ENCODE measurements around the gene NPW.

The NPW gene

DNA sequence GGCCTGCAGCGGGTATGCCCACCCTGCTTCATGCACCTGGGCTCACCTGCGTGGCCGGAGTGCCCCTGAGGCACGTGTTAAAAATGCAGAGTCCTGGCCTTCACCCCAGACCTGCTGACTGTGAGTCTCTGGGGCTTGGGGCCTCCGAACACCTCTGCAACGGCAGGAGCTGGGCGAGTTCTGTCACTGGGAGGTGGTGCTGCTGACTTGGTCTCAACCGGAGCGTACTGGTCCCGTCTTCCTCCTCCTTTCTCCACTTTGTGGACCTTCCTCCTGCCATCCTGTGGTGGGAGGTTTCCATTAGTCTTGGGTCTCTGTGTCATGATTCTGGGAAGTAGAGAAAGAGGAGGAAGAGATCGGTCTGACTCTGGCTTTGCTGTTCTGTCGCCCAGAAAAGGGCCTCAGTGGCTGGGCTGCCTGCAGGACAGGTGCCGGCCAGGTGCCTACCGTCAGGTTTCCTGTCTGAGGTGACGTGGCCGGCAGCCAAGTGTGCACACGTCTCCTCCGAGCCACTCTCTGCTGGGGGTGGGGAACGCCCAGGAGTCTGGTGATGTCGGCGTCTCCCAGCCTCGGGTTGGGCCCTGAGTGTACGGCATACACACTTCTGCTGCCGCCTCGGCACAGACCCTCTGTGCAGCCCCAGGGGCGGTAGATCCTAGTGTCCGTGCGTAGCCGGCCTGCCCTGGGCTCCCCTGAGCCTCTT is 35.1 kb downstream of the NPW start:
- no peak for DNase-seq (ENCODE audit: low read depth)

DNA sequence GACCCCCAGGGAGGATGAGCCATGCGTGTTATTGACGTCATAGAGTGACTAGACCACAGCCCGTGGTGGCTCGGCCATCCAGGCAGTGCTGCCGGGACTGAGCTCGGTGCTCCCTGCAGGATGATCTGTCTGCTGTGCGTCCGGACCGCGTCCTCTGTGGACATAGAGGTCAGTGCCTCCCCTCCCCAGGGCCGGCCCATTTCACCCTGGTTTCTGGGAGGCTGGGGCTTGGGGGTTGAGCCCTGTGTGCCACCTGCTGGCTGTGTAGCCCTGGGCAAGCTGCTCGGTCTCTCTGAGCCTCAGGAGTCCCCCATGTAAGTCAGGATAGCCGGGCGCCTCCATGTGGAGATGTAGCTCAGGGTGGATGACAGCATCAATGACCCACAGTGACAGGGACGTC is 36.5 kb downstream of the NPW start:
- no peak for DNase-seq (ENCODE audit: low read depth)

DNA sequence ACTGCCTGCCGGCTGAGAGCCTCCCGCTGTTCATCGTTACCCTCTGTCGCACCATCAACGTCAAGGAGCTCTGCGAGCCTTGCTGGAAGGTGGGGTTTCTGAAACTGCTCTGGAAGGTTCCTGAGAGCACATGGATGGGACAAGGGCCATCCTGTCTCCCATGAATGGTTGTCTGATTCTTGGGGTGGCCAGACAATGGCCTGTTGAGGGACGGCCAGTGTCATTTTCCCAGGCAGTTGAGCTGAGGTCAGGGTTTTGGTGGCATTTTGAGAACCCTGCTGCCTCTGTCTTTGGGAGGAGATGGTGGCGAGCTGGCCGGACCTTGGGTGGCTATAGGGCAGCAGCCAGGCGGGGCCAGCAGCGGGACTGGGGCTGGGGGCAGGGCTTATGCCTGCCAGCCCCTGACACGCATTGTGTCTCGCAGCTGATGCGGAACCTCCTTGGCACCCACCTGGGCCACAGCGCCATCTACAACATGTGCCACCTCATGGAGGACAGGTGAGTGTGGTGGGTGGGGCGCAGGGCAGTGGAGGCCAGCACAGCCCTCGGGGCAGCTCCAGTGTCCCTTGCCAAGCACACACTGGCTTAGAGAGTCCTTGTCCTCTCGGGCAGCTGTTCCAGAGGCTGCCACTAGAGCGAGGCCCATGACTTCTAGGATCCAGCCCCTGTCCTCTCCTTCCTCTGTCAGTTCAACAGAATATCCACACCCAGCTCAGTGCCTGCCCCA is 37.3 kb downstream of the NPW start:
- no peak for DNase-seq (ENCODE audit: low read depth)

DNA sequence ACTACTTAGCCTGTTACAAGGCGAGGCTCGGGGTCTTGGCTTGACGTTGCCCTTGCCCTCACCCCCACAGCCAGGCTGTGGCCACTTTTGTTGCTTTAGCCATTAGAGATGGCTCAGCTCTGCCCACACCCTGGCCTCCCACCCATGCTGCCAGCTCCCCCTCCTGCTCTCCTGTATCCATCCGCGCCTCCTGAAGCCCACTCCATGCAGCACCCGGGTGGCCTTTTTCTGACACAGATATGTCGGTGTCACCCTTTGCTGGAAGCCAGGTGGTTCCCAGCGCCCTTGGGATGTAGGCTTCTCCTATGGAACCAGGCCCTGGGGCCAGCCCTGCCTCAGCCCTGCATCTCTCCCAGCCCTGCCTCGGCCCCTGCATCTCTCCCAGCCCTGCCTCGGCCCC is 37.9 kb downstream of the NPW start:
- no peak for DNase-seq (ENCODE audit: low read depth)

DNA sequence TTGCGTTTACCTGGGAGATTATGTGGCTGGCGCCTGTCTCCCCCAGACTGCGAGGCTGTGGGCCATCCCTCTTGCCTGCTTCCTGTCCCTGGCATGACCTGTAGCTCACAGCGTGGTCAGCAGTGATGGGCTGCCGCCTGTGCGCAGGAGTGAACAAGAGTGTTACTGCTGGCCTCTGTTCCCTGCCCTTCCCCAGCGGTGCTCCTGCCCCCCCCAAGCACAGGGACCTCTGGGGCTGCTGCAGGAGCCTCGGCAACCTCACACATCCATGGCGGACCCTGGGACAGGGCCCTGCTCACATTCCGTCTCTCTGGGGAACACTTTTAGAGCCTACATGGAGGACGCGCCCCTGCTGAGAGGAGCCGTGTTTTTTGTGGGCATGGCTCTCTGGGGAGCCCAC is 38.8 kb downstream of the NPW start:
- DNase-seq (ENCODE audit: low read depth): no peak

DNA sequence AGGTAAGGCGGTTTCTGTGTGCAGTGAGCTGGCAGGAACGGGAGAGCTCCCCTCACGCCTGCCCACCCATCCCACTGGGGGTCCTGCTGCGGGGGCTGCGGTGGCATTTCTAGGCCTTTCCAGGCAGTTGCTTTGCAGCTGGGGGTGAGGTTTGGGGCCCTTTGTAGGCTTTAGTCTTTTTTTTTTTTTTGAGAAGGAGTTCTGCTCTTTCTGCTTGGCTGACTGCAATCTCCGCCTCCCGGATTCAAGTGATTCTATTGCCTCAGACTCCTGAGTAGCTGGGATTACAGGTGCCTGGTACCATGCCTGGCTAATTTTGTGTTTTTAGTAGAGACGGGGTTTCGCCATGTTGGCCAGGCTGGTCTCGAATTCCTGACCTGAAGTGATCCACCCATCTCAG is 39.3 kb downstream of the NPW start:
- DNase-seq (ENCODE audit: low read depth): no peak

DNA sequence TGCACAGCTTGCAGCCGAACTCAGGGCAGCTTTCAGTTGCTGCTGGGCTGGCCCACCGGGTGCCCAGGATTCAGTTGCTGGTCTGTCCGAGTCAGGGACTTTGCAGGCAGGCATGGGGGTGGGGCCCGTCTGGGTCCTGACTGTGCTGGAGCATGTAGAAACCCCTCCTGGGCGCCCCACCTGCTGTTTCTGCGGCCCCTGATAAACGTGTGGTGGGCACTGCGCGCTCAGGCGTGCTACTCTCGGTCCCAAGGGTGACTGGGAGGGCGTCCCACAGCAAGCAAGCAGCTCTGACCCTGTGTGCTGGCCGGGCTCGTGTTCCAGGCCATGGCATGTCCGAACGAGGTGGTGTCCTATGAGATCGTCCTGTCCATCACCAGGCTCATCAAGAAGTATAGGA is 40.8 kb downstream of the NPW start:
- DNase-seq (ENCODE audit: low read depth): no peak

DNA sequence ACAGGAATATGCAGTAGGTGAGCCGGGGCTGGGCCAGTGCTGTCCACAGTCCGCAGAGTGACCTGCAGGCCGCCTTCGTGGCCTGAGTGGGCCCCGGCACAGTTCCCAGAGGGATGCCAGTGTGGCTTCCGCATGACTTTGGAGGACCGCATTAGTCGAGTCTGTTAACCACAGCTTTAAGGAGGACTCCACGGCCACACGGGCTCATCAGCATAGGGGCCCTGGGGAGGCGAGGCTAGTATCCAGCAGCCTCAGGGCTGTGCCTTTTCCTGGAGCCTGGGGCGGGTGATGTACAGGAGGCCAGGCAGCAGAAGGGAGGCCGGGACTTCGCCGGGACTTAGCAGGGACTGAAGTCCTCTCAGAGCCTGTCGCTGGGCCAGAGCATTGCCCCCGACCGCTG is 41.4 kb downstream of the NPW start:
- no peak for DNase-seq (ENCODE audit: low read depth)

DNA sequence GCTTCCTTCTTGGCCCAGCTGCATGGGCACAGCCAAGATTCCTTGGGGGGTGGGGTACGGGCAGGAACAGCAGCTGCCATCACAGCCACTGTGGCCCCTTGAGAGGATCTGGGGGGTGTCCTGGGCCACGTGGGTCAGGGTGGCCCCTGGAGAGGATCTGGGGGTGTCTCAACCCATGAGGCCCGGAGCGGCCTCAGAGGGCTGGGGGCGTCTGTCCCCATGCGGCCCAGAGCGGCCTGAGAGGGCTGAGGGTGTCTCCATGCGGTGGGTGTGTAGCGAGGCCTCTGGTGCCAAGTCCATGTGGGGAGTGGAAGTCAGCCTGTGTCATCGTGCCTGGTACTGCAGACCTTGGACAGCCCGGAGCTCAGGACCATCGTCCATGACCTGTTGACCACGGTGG is 41.9 kb downstream of the NPW start:
- no peak for DNase-seq (ENCODE audit: low read depth)

DNA sequence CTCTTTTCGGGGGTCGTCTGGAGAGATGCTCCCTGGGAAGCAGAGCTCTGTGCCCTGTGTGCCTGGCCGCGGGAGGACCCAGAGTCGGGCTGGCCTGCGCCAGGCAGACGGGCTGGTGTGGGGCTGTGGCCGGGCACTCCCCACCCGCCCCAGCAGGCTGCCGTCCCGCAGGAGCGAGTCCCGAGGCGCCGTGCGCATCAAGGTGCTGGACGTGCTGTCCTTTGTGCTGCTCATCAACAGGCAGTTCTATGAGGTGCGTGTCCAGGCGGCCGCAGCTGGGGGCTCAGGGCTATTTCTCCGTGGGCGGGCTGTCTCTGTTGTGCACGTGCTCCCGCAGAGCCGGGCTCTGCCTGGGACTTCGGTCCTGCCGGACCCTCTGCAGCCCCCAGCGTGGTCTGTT is 43.2 kb downstream of the NPW start:
- no peak for DNase-seq (ENCODE audit: low read depth)

DNA sequence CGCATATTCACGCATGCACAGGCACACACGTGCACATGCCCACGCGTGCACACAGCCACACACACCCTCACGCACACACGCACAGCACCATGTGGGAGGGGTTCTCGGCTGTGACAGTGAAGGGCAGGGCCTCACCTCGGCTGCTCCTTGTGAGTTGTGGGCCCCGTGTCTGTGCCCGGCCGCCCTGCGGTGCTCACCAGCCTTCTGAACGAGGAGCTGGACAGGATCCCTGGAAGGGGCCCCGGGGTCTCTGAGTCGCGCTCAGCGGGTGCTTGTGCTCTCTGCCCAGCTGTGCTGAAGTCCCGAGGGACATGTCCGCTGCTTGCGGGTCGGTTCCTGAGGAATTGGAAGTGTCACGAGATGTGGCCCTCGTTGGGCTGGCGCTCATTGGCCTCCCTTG is 44.3 kb downstream of the NPW start:
- no peak for DNase-seq (ENCODE audit: low read depth)

DNA sequence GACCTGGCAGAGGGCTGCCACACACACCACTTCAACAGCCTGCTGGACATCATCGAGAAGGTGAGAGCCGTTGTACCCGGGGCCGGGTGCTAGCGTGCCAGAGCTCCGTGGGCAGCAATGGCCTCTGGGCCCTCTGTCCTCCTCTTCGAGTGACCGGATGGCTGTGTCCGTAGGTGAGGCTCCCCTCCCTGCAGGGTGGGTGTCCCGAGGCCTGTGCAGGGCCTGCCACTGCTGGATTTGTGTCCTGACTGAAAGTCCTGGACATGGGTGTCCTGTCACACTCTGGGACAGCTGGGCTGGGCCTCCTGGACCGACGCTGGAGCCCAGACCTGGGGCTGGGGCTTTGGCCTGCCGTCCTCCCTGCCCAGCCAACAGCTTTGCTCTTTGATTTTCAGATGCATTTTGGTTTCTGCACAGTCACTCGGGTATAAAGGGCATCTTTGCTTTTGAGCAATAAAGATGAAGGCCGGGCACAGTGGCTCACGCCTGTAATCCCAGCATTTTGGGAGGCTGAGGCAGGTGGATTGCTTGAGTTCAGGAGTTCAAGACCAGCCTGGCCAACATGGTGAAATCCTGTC is 44.9 kb downstream of the NPW start:
- no peak for DNase-seq (ENCODE audit: low read depth)

DNA sequence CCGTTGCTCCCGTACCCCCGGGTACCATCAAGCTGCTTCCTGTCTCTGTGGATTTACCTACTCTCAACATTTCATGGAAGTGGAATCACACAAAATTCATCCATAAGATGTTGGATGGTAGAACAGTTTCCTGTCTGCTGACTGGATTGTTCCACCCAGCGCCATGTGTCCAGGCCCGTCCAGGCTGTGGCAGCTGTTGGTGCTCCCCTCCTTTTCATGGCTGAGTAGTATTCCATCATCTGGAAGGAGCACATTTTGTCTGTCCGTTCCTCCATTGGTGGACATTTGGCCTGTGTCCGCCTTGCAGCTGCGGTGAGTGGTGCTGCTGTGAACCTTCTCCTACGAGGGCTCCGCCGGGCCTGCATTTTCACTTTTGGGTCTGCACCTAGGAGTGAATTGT is 46.6 kb downstream of the NPW start:
- no peak for DNase-seq (ENCODE audit: low read depth)

Data from stimulated activated CD8-positive, alpha-beta memory T cell treated with anti-CD3 and anti-CD28 coated beads, Interleukin-15, amount 100 ng/mL, for 1 hour (primary cell).